Upper lobe of left lung (tissue), 4 donors: Measurements from ENCODE around the gene SCN5A.

Source experiments
- CTCF ChIP-seq, 6 experiments: fragments of 450-650 bp in 4 of 6; fragments of 200-600 bp in 2 of 6; sonication (generic) in 2 of 6; IDR thresholded peaks; one replicate each; pipeline ENCODE4 v1.5.1; 2016 to 2019; ENCODE audit warnings: antibody characterized with exemption in 6 of 6
- EP300 ChIP-seq, 4 donors: sonication (generic); formaldehyde crosslinking; IDR thresholded peaks; one replicate each; pipeline ENCODE4 v1.5.1; 2017; ENCODE audit warnings: antibody characterized with exemption in 4 of 4, control low read depth in 2 of 4
- POLR2A ChIP-seq, 4 donors: fragments of 450-650 bp; IDR thresholded peaks; one replicate each; pipeline ENCODE4 v1.5.1; 2016 to 2017; ENCODE audit warnings: antibody characterized with exemption in 4 of 4, mild to moderate bottlenecking in 2 of 4

GRCh38 chr3:38511546-38511945 lies 137.9 kb downstream of the SCN5A start:
- TF ChIP-seq CTCF (IDR thresholded peaks at IDR 0.05) = no peak
- TF ChIP-seq EP300 (IDR thresholded peaks at IDR 0.05) = no peak
- no peak for TF ChIP-seq POLR2A (IDR thresholded peaks at IDR 0.05)
